GM12878 (cell line): ENCODE measurements around the gene RPRD2. TPM values are rescaled to one million over a fixed set of nuclear protein-coding genes. Genes with fewer than 3 reads are reported as not detected.

Experiments used
- ATAC-seq: fragments of 200-7000 bp; cut with Tn5 transposase; 3 replicates; pipeline ENCODE4 v1.9.1; 2020; ENCODE audit warnings: mild to moderate bottlenecking, moderate library complexity
- BruUV-seq: library from RNA; stranded (reverse); fragments of 400-500 nt; replicated peaks from 2 replicates; lab custom pipeline; 2021; lab: Mats Ljungman, UMichigan
- CTCF ChIA-PET: fragments of 300-600 bp; sonication (Branson Sonifier 250); formaldehyde crosslinking; extraction: SDS; loops from one replicate; lab custom pipeline; 2021; ENCODE audit warnings: inconsistent platforms; lab: Yijun Ruan, JAX
- POLR2A ChIA-PET: fragments of 350-600 bp; formaldehyde crosslinking; extraction: SDS; loops from one replicate; lab custom pipeline; 2021; ENCODE audit warnings: inconsistent platforms; lab: Charles Lee
- RAD21 ChIA-PET: fragments of 300-600 bp; sonication (Branson Sonifier 250); formaldehyde crosslinking; loops from one replicate; lab custom pipeline; 2023; ENCODE audit warnings: antibody characterized with exemption; ENCODE audit not compliant: unreplicated experiment; lab: Charles Lee
- SMC1A ChIA-PET: fragments of 300-600 bp; sonication (Branson Sonifier 250); formaldehyde crosslinking; loops from one replicate; lab custom pipeline; 2023; ENCODE audit not compliant: unreplicated experiment, uncharacterized antibody; lab: Charles Lee
- DNase-seq: peaks from one replicate; pipeline ENCODE4 v3.0.0-alpha.2; 2011; ENCODE audit warnings: low read depth, low spot score
- FAIRE-seq: peaks from 3 replicates; lab custom pipeline; 2011; peaks lifted over from hg19 to GRCh38; lab: Jason Lieb, UNC
- H2AFZ ChIP-seq: 2 replicates; pipeline ENCODE4 v1.6.0; 2011; ENCODE audit warnings: low read depth, low read length, control low read depth; ENCODE audit not compliant: control insufficient read depth
- H3K27ac ChIP-seq: 2 replicates; pipeline ENCODE4 v1.5.1; 2011; ENCODE audit warnings: control low read depth; ENCODE audit not compliant: control insufficient read depth, insufficient read depth
- H3K27me3 ChIP-seq, 2 experiments: replicated peaks in 1 of 2; 2 replicates each; pipeline versions ENCODE4 v1.6.0 to v1.6.1; 2011; ENCODE audit warnings: low read length in 1 of 2; ENCODE audit not compliant: control insufficient read depth in 2 of 2, insufficient read depth in 2 of 2
- H3K36me3 ChIP-seq, 2 experiments: 2 replicates each; pipeline ENCODE4 v1.5.1; 2011; ENCODE audit warnings: low read length in 1 of 2; ENCODE audit not compliant: control insufficient read depth in 2 of 2, insufficient read depth in 2 of 2
- H3K4me1 ChIP-seq: 2 replicates; pipeline ENCODE4 v1.6.1; 2011; ENCODE audit warnings: mild to moderate bottlenecking, low read length, moderate library complexity, mixed read lengths; ENCODE audit not compliant: control insufficient read depth, insufficient read depth
- H3K4me2 ChIP-seq: 2 replicates; pipeline ENCODE4 v1.6.0; 2011; ENCODE audit warnings: control low read depth; ENCODE audit not compliant: control insufficient read depth, insufficient read depth
- H3K4me3 ChIP-seq: fragments of 200-600 bp; sonication (generic); 2 replicates; pipeline ENCODE4 v1.5.1; 2016
- H3K79me2 ChIP-seq: 2 replicates; pipeline ENCODE4 v1.6.0; 2011; ENCODE audit warnings: low read length; ENCODE audit not compliant: control insufficient read depth, insufficient read depth
- H3K9ac ChIP-seq: 2 replicates; pipeline ENCODE4 v1.8.0; 2011; ENCODE audit warnings: low read length, control low read depth, mixed read lengths; ENCODE audit not compliant: control insufficient read depth, insufficient read depth
- H3K9me3 ChIP-seq: replicated peaks from 3 replicates; pipeline ENCODE4 v1.5.1; 2011; ENCODE audit warnings: mild to moderate bottlenecking, low read length; ENCODE audit not compliant: control insufficient read depth, insufficient read depth
- H4K20me1 ChIP-seq: 2 replicates; pipeline ENCODE4 v1.6.0; 2011; ENCODE audit not compliant: control insufficient read depth, insufficient read depth
- CREB1 ChIP-seq: IDR thresholded peaks from 2 replicates; pipeline ENCODE4 v1.6.1; 2012; ENCODE audit warnings: low read depth, mild to moderate bottlenecking, inconsistent platforms
- JUND ChIP-seq: IDR thresholded peaks from 2 replicates; pipeline ENCODE4 v1.6.1; 2012; ENCODE audit warnings: low read depth, mild to moderate bottlenecking, low read length, improper control_type of control experiment, moderate library complexity
- MYC ChIP-seq: IDR thresholded peaks from 2 replicates; pipeline ENCODE4 v1.6.1; 2011; ENCODE audit warnings: mild to moderate bottlenecking, low read length, moderate library complexity, inconsistent platforms; ENCODE audit not compliant: insufficient read depth, insufficient replicate concordance, insufficient read length, severe bottlenecking
- NFXL1 ChIP-seq: fragments of 450-650 bp; IDR thresholded peaks from 2 replicates; pipeline ENCODE4 v1.6.1; 2017; ENCODE audit warnings: antibody characterized with exemption, mild to moderate bottlenecking, borderline replicate concordance
- NRF1 ChIP-seq: conservative IDR thresholded peaks from 2 replicates; pipeline ENCODE4 v1.6.1; 2011; ENCODE audit warnings: mild to moderate bottlenecking, low read depth, low read length, improper control_type of control experiment
- POU2F2 ChIP-seq: IDR thresholded peaks from 3 replicates; pipeline ENCODE4 v1.6.1; 2011; ENCODE audit warnings: low read depth, mild to moderate bottlenecking, low read length, borderline replicate concordance
- SMARCA5 ChIP-seq: fragments of 450-650 bp; IDR thresholded peaks from 2 replicates; pipeline ENCODE4 v1.6.1; 2017; ENCODE audit warnings: mild to moderate bottlenecking
- SP1 ChIP-seq: IDR thresholded peaks from one replicate; pipeline ENCODE4 v1.6.1; 2011; ENCODE audit warnings: low read depth, low read length
- SREBF2 ChIP-seq: IDR thresholded peaks from 2 replicates; pipeline ENCODE4 v1.6.1; 2012; ENCODE audit warnings: mild to moderate bottlenecking, low read length
- SUZ12 ChIP-seq: fragments of 200-600 bp; sonication (generic); IDR thresholded peaks from one replicate; pipeline ENCODE4 v1.6.1; 2018; ENCODE audit warnings: antibody characterized with exemption, mild to moderate bottlenecking; ENCODE audit not compliant: unreplicated experiment
- TAF1 ChIP-seq: IDR thresholded peaks from 2 replicates; pipeline ENCODE4 v1.6.1; 2011; ENCODE audit warnings: mild to moderate bottlenecking, low read depth, low read length, borderline replicate concordance
- ZNF24 ChIP-seq: fragments of 450-650 bp; IDR thresholded peaks from 2 replicates; pipeline ENCODE4 v1.6.1; 2017; ENCODE audit warnings: antibody characterized with exemption, mild to moderate bottlenecking
- WGBS: methylation state at CpG from one replicate; pipeline ENCODE4 v1.1.6; 2016; ENCODE audit warnings: low lambda C conversion rate; ENCODE audit not compliant: insufficient replicate concordance, insufficient coverage; ENCODE audit errors: missing lambda C conversion rate; 5-methylcytosine and 5-hydroxymethylcytosine counted together
- in situ Hi-C: fragments of 300-500 bp; cut with MboI; formaldehyde crosslinking; loops from 9 replicates; pipeline ENCODE4 v1.14.3; 2018; ENCODE audit warnings: mixed read lengths
- intact Hi-C: fragments of 100-400 bp; cut with micrococcal nuclease; formaldehyde crosslinking; loops from one replicate; pipeline ENCODE4 v1.14.2; 2022; ENCODE audit not compliant: unreplicated experiment
- polyA plus RNA-seq, 11 experiments: library from polyadenylated mRNA; depleted of rRNA in 4 of 11; unstranded in 6 of 11; stranded (reverse) in 5 of 11; fragments of >200 nt; fragmentation: Nextera tagmentation in 4 of 11; fragmentation: Illumina TruSeq in 1 of 11; extraction: Ambion mirVana in 4 of 11; extraction: Trizol in 1 of 11; gene quantifications; 1 replicate in 1 of 11; 2 replicates in 10 of 11; pipeline versions ENCODE4 v1.2.1 to v1.2.3, GENCODE V29; 2011 to 2016; ENCODE audit warnings: inconsistent platforms in 2 of 11, missing spikeins in 2 of 11, low read depth in 1 of 11
- total RNA-seq, 4 experiments: library from RNA; depleted of rRNA in 3 of 4; stranded (reverse); fragments of >200 nt in 3 of 4; fragmentation: Illumina TruSeq in 1 of 4; extraction: Trizol in 1 of 4; gene quantifications; 2 replicates each; pipeline versions ENCODE4 v1.2.1 to v1.2.3, GENCODE V29; 2013 to 2021
- TF ChIP-seq, protein P1 (sequence below): IDR thresholded peaks from 2 replicates; pipeline ENCODE4 v1.6.1; 2011; ENCODE audit warnings: mild to moderate bottlenecking, low read depth, low read length, moderate library complexity; ENCODE audit not compliant: insufficient replicate concordance
- TF ChIP-seq, protein P2 (sequence below): IDR thresholded peaks from 2 replicates; pipeline ENCODE4 v1.6.1; 2012; ENCODE audit warnings: mild to moderate bottlenecking, low read depth, low read length

RPRD2 gene
- total and polyA plus RNA-seq, 10 of the 15 experiments (the other 5 are each of a cell fraction or from before 2014, with no cell fraction given), result 1.9 to 24.8 (median 13.3) TPM

DNA sequence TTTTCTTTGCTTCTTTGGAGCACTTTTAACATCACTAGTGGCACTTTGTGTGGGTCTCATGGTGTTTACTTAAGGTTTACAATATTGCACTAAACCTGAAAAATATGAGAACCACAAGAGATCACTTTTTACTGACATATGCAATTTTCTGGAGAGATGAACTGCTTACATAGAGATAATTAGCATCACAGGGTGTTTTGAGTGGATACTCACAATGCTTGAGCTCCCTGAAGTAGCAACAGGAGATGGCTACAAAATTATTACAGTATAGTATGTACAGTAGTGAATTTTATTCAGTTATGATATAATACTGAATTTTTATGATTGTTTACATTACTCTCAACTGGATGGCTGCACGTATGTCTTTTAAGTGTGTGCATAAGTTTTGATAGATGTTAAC lies 22.6 kb downstream of the RPRD2 start:
- WGBS, result 50% methylated on average over 1 of the region's 1 CpG
- H3K4me1 ChIP-seq, result peaks cover 10% of the 10 kb centered on the region
- ChIA-PET CTCF (interaction anchor here (1.1 to 1.4 kb wide), 2 partner anchors 11 to 79 kb away, joined by 3 read pairs; no protein-coding TSS in a partner anchor), POLR2A (interaction anchor here (0.8 kb wide), 1 partner anchor 11 kb away, joined by 3 read pairs; no protein-coding TSS in a partner anchor), RAD21 (no interaction called here)
- H3K27me3 ChIP-seq, result no peaks in the 10 kb centered on the region
- BruUV-seq, result no TSS peak
- no peaks in the 10 kb centered on the region for H3K9me3 ChIP-seq
- ATAC-seq, result peak; percentile 37; the same call in 2 of the 3 replicates
- DNase-seq, result no peak
- no peak overlapping the region for H3K4me2 ChIP-seq
- no peaks in the 10 kb centered on the region for H4K20me1 ChIP-seq
- peaks cover 0 to 2% of the 10 kb centered on the region in 2 experiments; a peak in 1 of 4 replicates for H3K36me3 ChIP-seq
- H3K4me3 ChIP-seq, result no peak overlapping the region
- in situ Hi-C loops, result no loop called here
- H3K9ac ChIP-seq, result no peak overlapping the region
- H3K27ac ChIP-seq, result no peak overlapping the region
- intact Hi-C loops, result no loop called here
- H3K79me2 ChIP-seq, result peaks cover 67% of the 10 kb centered on the region
- H2AFZ ChIP-seq, result no peak overlapping the region
- FAIRE-seq, result no peak
- TF ChIP-seq, protein P1, sequence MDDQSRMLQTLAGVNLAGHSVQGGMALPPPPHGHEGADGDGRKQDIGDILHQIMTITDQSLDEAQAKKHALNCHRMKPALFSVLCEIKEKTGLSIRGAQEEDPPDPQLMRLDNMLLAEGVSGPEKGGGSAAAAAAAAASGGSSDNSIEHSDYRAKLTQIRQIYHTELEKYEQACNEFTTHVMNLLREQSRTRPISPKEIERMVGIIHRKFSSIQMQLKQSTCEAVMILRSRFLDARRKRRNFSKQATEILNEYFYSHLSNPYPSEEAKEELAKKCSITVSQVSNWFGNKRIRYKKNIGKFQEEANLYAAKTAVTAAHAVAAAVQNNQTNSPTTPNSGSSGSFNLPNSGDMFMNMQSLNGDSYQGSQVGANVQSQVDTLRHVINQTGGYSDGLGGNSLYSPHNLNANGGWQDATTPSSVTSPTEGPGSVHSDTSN, result no peak
- TF ChIP-seq NRF1 (no peak), MYC (no peak), SP1 (no peak), SREBF2 (no peak), SUZ12 (no peak), JUND (no peak), SMARCA5 (no peak), POU2F2 (no peak), CREB1 (no peak), ZNF24 (no peak), TAF1 (no peak), NFXL1 (no peak)
- TF ChIP-seq, protein P2, sequence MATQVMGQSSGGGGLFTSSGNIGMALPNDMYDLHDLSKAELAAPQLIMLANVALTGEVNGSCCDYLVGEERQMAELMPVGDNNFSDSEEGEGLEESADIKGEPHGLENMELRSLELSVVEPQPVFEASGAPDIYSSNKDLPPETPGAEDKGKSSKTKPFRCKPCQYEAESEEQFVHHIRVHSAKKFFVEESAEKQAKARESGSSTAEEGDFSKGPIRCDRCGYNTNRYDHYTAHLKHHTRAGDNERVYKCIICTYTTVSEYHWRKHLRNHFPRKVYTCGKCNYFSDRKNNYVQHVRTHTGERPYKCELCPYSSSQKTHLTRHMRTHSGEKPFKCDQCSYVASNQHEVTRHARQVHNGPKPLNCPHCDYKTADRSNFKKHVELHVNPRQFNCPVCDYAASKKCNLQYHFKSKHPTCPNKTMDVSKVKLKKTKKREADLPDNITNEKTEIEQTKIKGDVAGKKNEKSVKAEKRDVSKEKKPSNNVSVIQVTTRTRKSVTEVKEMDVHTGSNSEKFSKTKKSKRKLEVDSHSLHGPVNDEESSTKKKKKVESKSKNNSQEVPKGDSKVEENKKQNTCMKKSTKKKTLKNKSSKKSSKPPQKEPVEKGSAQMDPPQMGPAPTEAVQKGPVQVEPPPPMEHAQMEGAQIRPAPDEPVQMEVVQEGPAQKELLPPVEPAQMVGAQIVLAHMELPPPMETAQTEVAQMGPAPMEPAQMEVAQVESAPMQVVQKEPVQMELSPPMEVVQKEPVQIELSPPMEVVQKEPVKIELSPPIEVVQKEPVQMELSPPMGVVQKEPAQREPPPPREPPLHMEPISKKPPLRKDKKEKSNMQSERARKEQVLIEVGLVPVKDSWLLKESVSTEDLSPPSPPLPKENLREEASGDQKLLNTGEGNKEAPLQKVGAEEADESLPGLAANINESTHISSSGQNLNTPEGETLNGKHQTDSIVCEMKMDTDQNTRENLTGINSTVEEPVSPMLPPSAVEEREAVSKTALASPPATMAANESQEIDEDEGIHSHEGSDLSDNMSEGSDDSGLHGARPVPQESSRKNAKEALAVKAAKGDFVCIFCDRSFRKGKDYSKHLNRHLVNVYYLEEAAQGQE, result no peak
- TF ChIP-seq, all 136 proteins: peak for 0
- SMC1A ChIA-PET, result interaction anchor here (2.9 kb wide), 1 partner anchor 12 kb away, joined by 12 read pairs; no protein-coding TSS in a partner anchor
